Measurements from ENCODE around the gene LTBP2.
"Not testable (repeated sequence)": the region's sequence is repeated elsewhere in the genome, so short reads cannot be mapped to it uniquely, and the experiment has no call there.

The LTBP2 gene

GRCh38 chr14:74551001-74551400, 61.0 kb downstream of the LTBP2 start:
- no peak for DNase-seq (ENCODE audit: low read depth)

- no peak for DNase-seq (ENCODE audit: low read depth)
Measured at GRCh38 chr14:74550071-74550470, 62.0 kb downstream of the LTBP2 start.

- DNase-seq (ENCODE audit: low read depth): no peak
Measured at GRCh38 chr14:74549588-74549987, 62.4 kb downstream of the LTBP2 start.

GRCh38 chr14:74548881-74549280, 63.2 kb downstream of the LTBP2 start:
- no peak for DNase-seq (ENCODE audit: low read depth)

DNA sequence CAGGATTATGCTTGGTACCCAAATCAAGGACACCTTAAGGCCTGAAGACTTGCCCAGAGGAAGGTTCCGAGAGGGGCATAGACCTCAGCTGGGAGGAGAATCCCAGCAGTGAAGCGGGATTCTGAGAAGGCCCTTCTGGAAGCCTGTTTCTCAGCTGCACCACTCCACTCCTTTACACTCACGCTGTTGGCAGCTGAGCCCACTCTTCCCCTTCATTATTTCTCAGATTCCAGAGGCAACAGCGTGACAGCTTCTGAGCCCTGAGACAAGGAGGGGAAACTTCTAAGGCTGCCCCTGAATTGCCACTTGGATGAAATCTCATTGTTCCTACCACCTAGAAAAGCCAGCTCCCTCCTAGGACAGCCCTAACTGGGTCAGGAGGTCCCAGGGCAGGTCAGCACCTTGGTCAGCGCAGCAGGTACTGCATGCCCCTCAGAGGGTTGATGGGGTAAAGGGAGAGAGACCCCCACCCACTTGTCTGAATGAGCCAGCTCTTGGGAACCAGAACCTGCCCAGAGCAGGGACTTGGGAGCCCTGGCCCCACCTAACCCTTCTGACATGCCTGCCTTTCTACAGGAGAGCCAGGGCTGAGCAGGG, 64.6 kb downstream of the LTBP2 start:
- DNase-seq (ENCODE audit: low read depth): no peak

DNA sequence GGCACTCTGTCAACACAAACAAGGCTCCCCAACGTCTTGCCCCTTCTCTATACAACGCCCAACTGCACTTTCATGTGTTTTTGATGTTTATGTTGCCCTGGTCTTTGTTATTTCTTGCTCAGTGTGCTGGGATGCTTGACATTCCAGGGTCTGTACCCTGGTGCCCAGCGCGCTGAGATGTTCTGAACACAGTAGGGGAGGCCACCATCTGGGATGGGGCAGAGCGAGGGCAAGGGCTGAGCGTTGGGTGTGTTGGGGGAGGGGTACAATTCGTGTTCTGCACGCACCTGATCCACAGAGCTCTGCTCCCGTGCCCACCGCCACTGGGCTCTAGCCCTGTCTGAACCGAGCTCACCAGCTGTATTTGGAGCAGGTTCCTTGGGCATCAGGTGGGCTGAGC, 65.6 kb downstream of the LTBP2 start:
- no peak for DNase-seq (ENCODE audit: low read depth)

GRCh38 chr14:74545386-74545785, 66.7 kb downstream of the LTBP2 start:
- DNase-seq (ENCODE audit: low read depth): no peak

GRCh38 chr14:74543771-74544438, 68.1 kb downstream of the LTBP2 start:
- DNase-seq (ENCODE audit: low read depth): no peak

DNA sequence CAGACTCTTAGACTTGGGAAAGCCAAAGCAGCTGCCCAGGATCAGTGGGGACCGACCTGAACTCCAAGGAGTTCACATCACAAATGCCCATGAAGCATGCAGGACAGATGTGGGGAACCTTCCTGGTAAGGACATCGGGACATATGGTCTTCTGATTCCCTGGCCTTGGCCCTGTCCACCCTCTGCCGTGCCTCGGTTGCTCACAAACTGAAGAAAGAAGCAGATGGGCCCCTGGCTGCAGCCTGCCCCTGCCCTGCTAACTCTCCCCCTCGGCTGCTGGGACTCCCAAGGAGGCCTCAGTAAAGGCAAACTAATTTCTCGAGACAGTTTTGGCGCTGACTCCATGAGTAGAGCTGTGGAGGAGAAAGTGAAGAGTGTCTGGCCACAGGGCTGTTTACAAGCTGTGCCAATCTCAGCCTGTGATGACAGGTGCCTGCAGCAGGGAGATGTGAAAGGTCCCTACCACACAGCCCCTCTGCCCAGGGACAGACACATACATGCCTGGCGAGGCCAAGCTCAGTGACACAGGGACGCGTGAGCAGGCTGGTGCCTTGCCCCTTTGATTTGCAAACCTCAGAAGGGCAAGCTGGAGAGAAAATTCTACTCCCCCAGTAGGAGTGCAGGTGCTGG, 69.9 kb downstream of the LTBP2 start:
- no peak for DNase-seq (ENCODE audit: low read depth)

GRCh38 chr14:74541225-74541624, 70.8 kb downstream of the LTBP2 start:
- no peak for DNase-seq (ENCODE audit: low read depth)

GRCh38 chr14:74539503-74539902, 72.5 kb downstream of the LTBP2 start:
- DNase-seq (ENCODE audit: low read depth): no peak

GRCh38 chr14:74538411-74539391, 73.3 kb downstream of the LTBP2 start:
- no peak for DNase-seq (ENCODE audit: low read depth)

GRCh38 chr14:74536336-74536735, 75.7 kb downstream of the LTBP2 start:
- not testable (repeated sequence) for DNase-seq (ENCODE audit: low read depth)

DNA sequence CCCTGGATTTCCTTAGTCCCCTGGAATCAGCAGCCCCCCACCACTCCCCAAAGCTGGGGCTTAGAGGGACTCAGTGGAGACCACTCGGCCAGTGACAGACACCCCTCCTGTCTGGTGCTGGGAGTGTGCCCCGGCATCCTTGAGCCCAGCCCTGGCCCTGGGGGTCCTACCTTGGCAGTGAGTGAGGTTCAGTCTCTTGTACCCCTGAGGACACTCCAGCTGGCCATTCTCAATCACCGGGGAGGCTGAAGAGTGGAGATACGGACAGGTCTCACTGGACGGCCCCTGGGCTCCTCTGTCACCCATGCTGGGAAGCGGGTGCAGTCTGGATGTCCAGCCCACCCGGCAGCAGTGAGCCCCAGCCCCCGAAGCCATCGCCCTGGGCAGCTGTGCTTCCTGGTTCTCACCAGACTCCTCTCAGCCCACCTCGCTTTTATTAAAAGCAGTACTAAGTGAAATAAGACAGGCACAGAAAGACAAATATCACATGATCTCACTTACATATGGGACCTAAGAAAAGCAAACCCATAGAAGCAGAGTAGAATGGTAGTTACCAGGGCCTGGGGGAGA, 76.2 kb downstream of the LTBP2 start:
- DNase-seq (ENCODE audit: low read depth): no peak

DNA sequence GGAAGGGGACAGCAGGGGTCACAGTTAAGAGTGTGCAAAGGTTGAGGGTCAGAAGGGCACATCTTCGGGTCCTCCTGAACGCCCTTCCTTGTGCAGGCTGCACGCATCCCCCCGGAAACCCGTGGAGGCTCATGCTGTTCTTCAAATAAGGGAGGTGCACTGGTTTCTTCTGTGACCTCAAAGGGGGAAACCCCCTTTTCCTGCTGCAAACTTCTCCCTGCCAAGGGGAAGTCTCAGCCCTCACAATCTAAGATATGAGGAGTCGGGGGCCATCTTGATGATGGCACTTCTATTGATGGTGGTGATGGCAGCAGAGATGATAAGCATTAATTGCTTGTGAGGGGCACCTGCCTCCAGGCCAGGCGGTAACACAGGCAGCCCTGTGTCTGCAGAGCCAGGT, 78.5 kb downstream of the LTBP2 start:
- no peak for DNase-seq (ENCODE audit: low read depth)

GRCh38 chr14:74532246-74532645, 79.8 kb downstream of the LTBP2 start:
- DNase-seq (ENCODE audit: low read depth): no peak

DNA sequence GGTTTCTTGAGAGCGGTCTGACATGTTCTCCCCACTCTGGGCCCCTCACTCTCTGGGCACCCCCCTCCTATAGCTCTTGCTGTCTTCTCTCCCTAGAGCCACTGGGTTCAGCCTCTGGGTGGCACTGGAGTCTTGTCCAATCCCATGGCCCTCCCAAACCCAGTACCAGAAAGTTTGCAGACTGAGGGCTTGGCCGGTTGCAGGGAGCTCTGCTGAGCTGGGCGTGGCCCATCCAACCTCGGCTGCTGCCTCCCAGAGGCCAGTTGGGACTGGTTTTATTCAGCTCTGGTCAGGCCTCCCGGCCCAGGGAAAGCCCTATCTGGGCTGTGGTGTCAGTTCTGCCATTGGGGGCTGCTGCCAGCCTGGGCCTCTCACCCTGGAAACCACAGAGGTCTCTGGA, 80.6 kb downstream of the LTBP2 start:
- DNase-seq (ENCODE audit: low read depth): no peak

GRCh38 chr14:74531006-74531405, 81.0 kb downstream of the LTBP2 start:
- DNase-seq (ENCODE audit: low read depth): no peak

- DNase-seq (ENCODE audit: low read depth): no peak
Measured at GRCh38 chr14:74528886-74529285, 83.2 kb downstream of the LTBP2 start.

- DNase-seq (ENCODE audit: low read depth): no peak
Measured at GRCh38 chr14:74528406-74528805, 83.6 kb downstream of the LTBP2 start.

GRCh38 chr14:74527736-74528280, 84.2 kb downstream of the LTBP2 start:
- no peak for DNase-seq (ENCODE audit: low read depth)
